HG03439 (cell line): ENCODE results near the gene BMPR1B.
"Not testable (repeated sequence)": the region's sequence is repeated elsewhere in the genome, so short reads cannot be mapped to it uniquely, and the experiment has no call there.

ENCODE experiments used
- ATAC-seq: cut with Tn5 transposase; IDR thresholded peaks from one replicate; pipeline ENCODE4 v1.9.1; 2021; ENCODE audit warnings: mild to moderate bottlenecking, moderate library complexity; ENCODE audit not compliant: unreplicated experiment

Gene BMPR1B

GRCh38 chr4:95020521-95020920 lies 262.8 kb downstream of the BMPR1B start:
- ATAC-seq: no peak

GRCh38 chr4:95021099-95021498 lies 263.3 kb downstream of the BMPR1B start:
- no peak for ATAC-seq

GRCh38 chr4:95023110-95023509 lies 265.4 kb downstream of the BMPR1B start:
- ATAC-seq: no peak

GRCh38 chr4:95027905-95028618 lies 270.3 kb downstream of the BMPR1B start:
- ATAC-seq: no peak

GRCh38 chr4:95038791-95039190 lies 281.0 kb downstream of the BMPR1B start:
- ATAC-seq: no peak

GRCh38 chr4:95044324-95044837 lies 286.6 kb downstream of the BMPR1B start:
- ATAC-seq: no peak

- no peak for ATAC-seq
Measured at GRCh38 chr4:95045429-95045828, 287.7 kb downstream of the BMPR1B start.

GRCh38 chr4:95048296-95048695 lies 290.5 kb downstream of the BMPR1B start:
- no peak for ATAC-seq

- ATAC-seq: no peak
Measured at GRCh38 chr4:95049551-95050233, 291.9 kb downstream of the BMPR1B start.

- ATAC-seq: no peak
Measured at GRCh38 chr4:95050980-95051701, 293.4 kb downstream of the BMPR1B start.

- no peak for ATAC-seq
Measured at GRCh38 chr4:95051702-95052020, 293.9 kb downstream of the BMPR1B start.

GRCh38 chr4:95058991-95059390 lies 301.2 kb downstream of the BMPR1B start:
- no peak for ATAC-seq

GRCh38 chr4:95059663-95060062 lies 301.9 kb downstream of the BMPR1B start:
- no peak for ATAC-seq

- no peak for ATAC-seq
Measured at GRCh38 chr4:95061220-95061619, 303.5 kb downstream of the BMPR1B start.

GRCh38 chr4:95061801-95062200 lies 304.0 kb downstream of the BMPR1B start:
- not testable (repeated sequence) for ATAC-seq

GRCh38 chr4:95066050-95066449 lies 308.3 kb downstream of the BMPR1B start:
- ATAC-seq: no peak

- ATAC-seq: no peak
Measured at GRCh38 chr4:95068401-95068800, 310.6 kb downstream of the BMPR1B start.

GRCh38 chr4:95068818-95069478 lies 311.2 kb downstream of the BMPR1B start:
- no peak for ATAC-seq

GRCh38 chr4:95071851-95072250 lies 314.1 kb downstream of the BMPR1B start:
- ATAC-seq: no peak

- no peak for ATAC-seq
Measured at GRCh38 chr4:95073646-95074045, 315.9 kb downstream of the BMPR1B start.

- no peak for ATAC-seq
Measured at GRCh38 chr4:95077864-95078263, 320.1 kb downstream of the BMPR1B start.
